PC-3 (cell line): ENCODE data around the gene MYLK.

Source experiments
- EZH2 ChIP-seq: fragments of 300-600 bp; sonication (generic); IDR thresholded peaks from one replicate; pipeline ENCODE4 v1.6.1; 2017; ENCODE audit warnings: antibody characterized with exemption, mild to moderate bottlenecking, low read length; ENCODE audit not compliant: unreplicated experiment
- EZH2phosphoT487 ChIP-seq: fragments of 300-600 bp; sonication (generic); IDR thresholded peaks from 2 replicates; pipeline ENCODE4 v1.6.1; 2018; ENCODE audit warnings: mild to moderate bottlenecking, antibody characterized with exemption, low read length, borderline replicate concordance
- TF ChIP-seq, protein P1 (sequence below): fragments of 300-600 bp; sonication (generic); conservative IDR thresholded peaks from 2 replicates; pipeline ENCODE4 v1.5.1; 2017; ENCODE audit warnings: antibody characterized with exemption, low read depth, mild to moderate bottlenecking, low read length

DNA sequence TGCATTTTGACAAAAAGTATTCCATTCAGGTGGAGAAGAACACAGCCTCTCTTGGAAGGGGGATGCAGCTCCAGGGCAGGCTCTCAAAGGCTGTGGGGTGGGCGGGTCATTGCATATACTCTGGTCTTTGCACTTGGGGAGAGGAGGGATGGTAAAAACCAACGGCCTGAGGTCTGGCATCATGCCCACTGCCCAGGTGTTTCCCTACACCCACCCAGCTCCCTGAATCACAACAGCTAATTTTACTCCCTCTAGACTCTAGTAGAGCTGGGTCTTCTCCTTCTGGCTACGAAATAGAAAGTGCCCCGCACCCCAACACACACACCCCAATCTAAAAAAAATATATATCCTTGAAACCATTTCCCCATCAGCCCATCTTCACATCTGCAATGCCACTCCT lies 1.0 kb downstream of the MYLK start:
- no peak for TF ChIP-seq EZH2
- TF ChIP-seq, protein P1, sequence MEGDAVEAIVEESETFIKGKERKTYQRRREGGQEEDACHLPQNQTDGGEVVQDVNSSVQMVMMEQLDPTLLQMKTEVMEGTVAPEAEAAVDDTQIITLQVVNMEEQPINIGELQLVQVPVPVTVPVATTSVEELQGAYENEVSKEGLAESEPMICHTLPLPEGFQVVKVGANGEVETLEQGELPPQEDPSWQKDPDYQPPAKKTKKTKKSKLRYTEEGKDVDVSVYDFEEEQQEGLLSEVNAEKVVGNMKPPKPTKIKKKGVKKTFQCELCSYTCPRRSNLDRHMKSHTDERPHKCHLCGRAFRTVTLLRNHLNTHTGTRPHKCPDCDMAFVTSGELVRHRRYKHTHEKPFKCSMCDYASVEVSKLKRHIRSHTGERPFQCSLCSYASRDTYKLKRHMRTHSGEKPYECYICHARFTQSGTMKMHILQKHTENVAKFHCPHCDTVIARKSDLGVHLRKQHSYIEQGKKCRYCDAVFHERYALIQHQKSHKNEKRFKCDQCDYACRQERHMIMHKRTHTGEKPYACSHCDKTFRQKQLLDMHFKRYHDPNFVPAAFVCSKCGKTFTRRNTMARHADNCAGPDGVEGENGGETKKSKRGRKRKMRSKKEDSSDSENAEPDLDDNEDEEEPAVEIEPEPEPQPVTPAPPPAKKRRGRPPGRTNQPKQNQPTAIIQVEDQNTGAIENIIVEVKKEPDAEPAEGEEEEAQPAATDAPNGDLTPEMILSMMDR, result no peak
- TF ChIP-seq EZH2phosphoT487, result no peak
